ENCODE measurements around the gene CD82.

- TF ChIP-seq SUZ12 (IDR thresholded peaks at IDR 0.05; ENCODE audit: extremely low read depth, insufficient read depth, insufficient read length), result no peak
- TF ChIP-seq YY1 (IDR thresholded peaks at IDR 0.05; ENCODE audit: insufficient read depth, insufficient read length), result no peak
Measured at GRCh38 chr11:44645827-44646226, 80.4 kb downstream of the CD82 start.

Measured in NT2/D1 (cell line).